Esophagus muscularis mucosa (tissue), 4 donors: ENCODE measurements around the gene SCARB2. TPM values are rescaled to one million over a fixed set of nuclear protein-coding genes. Genes with fewer than 3 reads are reported as not detected.
A peak's percentile ranks its signal among the peaks of the same experiment; 100 is the strongest.

Experiments
- DNase-seq: peaks from one replicate; pipeline ENCODE4 v3.0.0-alpha.2; 2017; ENCODE audit errors: extremely low spot score
- H3K27ac ChIP-seq, 4 donors: fragments of 200-600 bp; sonication (generic); replicated peaks in 1 of 4; 1 replicate in 3 of 4; 2 replicates in 1 of 4; pipeline ENCODE4 v1.5.1; 2016 to 2019; ENCODE audit warnings: mild to moderate bottlenecking in 1 of 4
- H3K27me3 ChIP-seq, 4 donors: fragments of 200-600 bp; sonication (generic); one replicate each; pipeline versions ENCODE4 v1.5.1 to v1.6.0; 2016 to 2019
- H3K36me3 ChIP-seq, 4 donors: fragments of 200-600 bp; sonication (generic); one replicate each; pipeline ENCODE4 v1.5.1; 2016 to 2019
- H3K4me1 ChIP-seq, 4 donors: fragments of 200-600 bp; sonication (generic); one replicate each; pipeline ENCODE4 v1.5.1; 2016 to 2019
- H3K4me3 ChIP-seq, 4 donors: fragments of 200-600 bp; sonication (generic); 1 replicate in 2 of 4; 2 replicates in 2 of 4; pipeline ENCODE4 v1.5.1; 2016 to 2019; ENCODE audit warnings: mild to moderate bottlenecking in 4 of 4, moderate library complexity in 1 of 4
- H3K9me3 ChIP-seq, 4 donors: fragments of 200-600 bp; sonication (generic); 1 replicate in 3 of 4; 2 replicates in 1 of 4; pipeline ENCODE4 v1.5.1; 2016 to 2019
- CTCF ChIP-seq, 3 experiments: fragments of 200-600 bp in 2 of 3; fragments of 450-650 bp in 1 of 3; sonication (generic) in 2 of 3; IDR thresholded peaks; one replicate each; pipeline ENCODE4 v1.5.1; 2017 to 2019; ENCODE audit warnings: antibody characterized with exemption in 3 of 3, mild to moderate bottlenecking in 2 of 3, moderate library complexity in 1 of 3
- EP300 ChIP-seq: sonication (generic); formaldehyde crosslinking; IDR thresholded peaks from one replicate; pipeline ENCODE4 v1.6.1; 2017; ENCODE audit warnings: antibody characterized with exemption
- POLR2A ChIP-seq: fragments of 450-650 bp; IDR thresholded peaks from one replicate; pipeline ENCODE4 v1.6.1; 2017; ENCODE audit warnings: antibody characterized with exemption, moderate library complexity, mild to moderate bottlenecking, low read depth
- POLR2AphosphoS5 ChIP-seq, 2 donors: sonication (generic); formaldehyde crosslinking; IDR thresholded peaks; one replicate each; pipeline ENCODE4 v1.6.1; 2017; ENCODE audit warnings: antibody characterized with exemption in 2 of 2
- WGBS: methylation state at CpG from one replicate; pipeline ENCODE4 v1.1.5; 2018; 5-methylcytosine and 5-hydroxymethylcytosine counted together
- intact Hi-C: fragments of 100-400 bp; cut with DNase I; formaldehyde crosslinking; loops from one replicate; pipeline ENCODE4 v1.15.1; 2023
- total RNA-seq, 4 donors: library from RNA; depleted of rRNA; stranded (reverse); fragments of >200 nt; gene quantifications; one replicate each; pipeline versions ENCODE4 v1.1.0 to v1.2.1, GENCODE V29; 2016

The SCARB2 gene
- total RNA-seq, 4 donors from 2014 or later: 89.3 to 118 (median 106) TPM

GRCh38 chr4:76195326-76195725, 18.3 kb downstream of the SCARB2 start:
- 78% methylated on average over 3 of the region's 3 CpGs for WGBS
- Histone ChIP-seq H3K4me3 (no peak overlapping the region), H3K4me1 (peaks cover 72 to 79% (median 73%) of the 10 kb centered on the region in 4 donors), H3K27ac (peak overlapping the region; percentile 7 to 73 (median 54)), H3K27me3 (no peaks in the 10 kb centered on the region), H3K36me3 (peaks cover 0 to 53% (median 41%) of the 10 kb centered on the region in 4 donors), H3K9me3 (no peaks in the 10 kb centered on the region)
- intact Hi-C loops: no loop called here
- TF ChIP-seq POLR2AphosphoS5 (IDR thresholded peaks at IDR 0.05) (no peak), POLR2A (no peak), CTCF (IDR thresholded peaks at IDR 0.05) (no peak), EP300 (no peak)
- DNase-seq: peak; percentile 53

DNA sequence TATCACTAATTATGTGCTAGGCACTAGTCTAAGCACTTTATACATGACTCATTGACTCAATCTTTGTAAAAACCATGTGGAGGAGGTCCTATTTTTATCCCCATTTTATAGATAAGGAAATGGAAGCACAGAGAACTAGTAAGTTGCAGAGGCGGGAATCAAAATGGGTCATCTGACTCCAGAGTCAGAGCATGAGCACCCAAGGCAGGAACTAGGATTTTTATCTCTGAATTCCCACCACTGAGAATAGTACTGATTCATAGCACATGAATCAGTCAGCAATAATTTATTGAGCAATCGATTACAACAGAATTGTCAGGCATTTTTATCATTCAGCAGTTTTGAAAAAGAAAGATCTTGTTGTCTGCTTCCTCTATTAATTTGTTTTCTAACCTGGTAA, 19.3 kb downstream of the SCARB2 start:
- intact Hi-C loops: no loop called here
- WGBS: 54% methylated on average over 2 of the region's 2 CpGs
- Histone ChIP-seq H3K36me3 (peaks cover 0 to 60% (median 41%) of the 10 kb centered on the region in 4 donors), H3K9me3 (no peaks in the 10 kb centered on the region), H3K4me1 (peaks cover 62 to 69% (median 66%) of the 10 kb centered on the region in 4 donors), H3K27ac (peak overlapping the region; percentile 48 to 73 (median 60)), H3K27me3 (no peaks in the 10 kb centered on the region), H3K4me3 (no peak overlapping the region)
- peak; percentile 39 for DNase-seq
- TF ChIP-seq POLR2AphosphoS5 (IDR thresholded peaks at IDR 0.05) (peak in 1 of 2 donors; percentile 58), CTCF (IDR thresholded peaks at IDR 0.05) (no peak)

GRCh38 chr4:76192236-76192635, 21.4 kb downstream of the SCARB2 start:
- peaks cover 54 to 66% (median 61%) of the 10 kb centered on the region in 4 donors for H3K4me1 ChIP-seq
- peaks cover 0 to 60% (median 41%) of the 10 kb centered on the region in 4 donors for H3K36me3 ChIP-seq
- no peak overlapping the region for H3K27ac ChIP-seq
- TF ChIP-seq CTCF (IDR thresholded peaks at IDR 0.05) (no peak), POLR2AphosphoS5 (IDR thresholded peaks at IDR 0.05) (no peak), POLR2A (no peak), EP300 (no peak)
- H3K9me3 ChIP-seq: no peaks in the 10 kb centered on the region
- 74% methylated on average over 2 of the region's 2 CpGs for WGBS
- intact Hi-C loops: no loop called here
- no peak overlapping the region for H3K4me3 ChIP-seq
- no peak for DNase-seq
- H3K27me3 ChIP-seq: no peaks in the 10 kb centered on the region

DNA sequence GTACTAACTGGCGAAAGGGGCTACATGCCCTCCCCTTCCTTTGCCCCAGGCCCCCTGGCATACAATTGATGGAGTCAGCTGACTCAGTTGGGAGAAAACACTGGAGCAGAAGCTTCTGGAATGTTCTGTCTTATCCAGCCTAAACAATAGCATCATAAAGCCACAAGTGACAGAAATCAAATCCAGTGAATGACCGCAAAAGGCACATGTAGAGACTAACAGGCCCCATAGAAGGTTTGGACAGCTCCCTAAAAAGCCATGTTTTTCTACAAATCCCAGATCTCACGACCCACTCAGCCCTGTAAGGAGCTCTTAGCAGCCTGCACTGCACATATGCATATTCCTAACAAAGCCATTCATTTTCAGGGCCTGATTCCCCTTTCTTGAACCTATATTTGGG, 25.1 kb downstream of the SCARB2 start:
- no peak overlapping the region for H3K4me3 ChIP-seq
- intact Hi-C loops: loop anchor here (10.0 kb wide), 1 partner anchor 316 kb away; no protein-coding TSS in a partner anchor
- H3K27ac ChIP-seq: peak overlapping the region in 1 of 4 donors; percentile 18
- TF ChIP-seq CTCF (IDR thresholded peaks at IDR 0.05) (no peak), POLR2A (no peak), EP300 (no peak), POLR2AphosphoS5 (IDR thresholded peaks at IDR 0.05) (no peak)
- 81% methylated on average over 3 of the region's 3 CpGs for WGBS
- no peaks in the 10 kb centered on the region for H3K27me3 ChIP-seq
- no peaks in the 10 kb centered on the region for H3K9me3 ChIP-seq
- DNase-seq: peak; percentile 29
- H3K4me1 ChIP-seq: peaks cover 28 to 45% (median 37%) of the 10 kb centered on the region in 4 donors
- H3K36me3 ChIP-seq: peaks cover 0 to 46% (median 33%) of the 10 kb centered on the region in 4 donors

DNA sequence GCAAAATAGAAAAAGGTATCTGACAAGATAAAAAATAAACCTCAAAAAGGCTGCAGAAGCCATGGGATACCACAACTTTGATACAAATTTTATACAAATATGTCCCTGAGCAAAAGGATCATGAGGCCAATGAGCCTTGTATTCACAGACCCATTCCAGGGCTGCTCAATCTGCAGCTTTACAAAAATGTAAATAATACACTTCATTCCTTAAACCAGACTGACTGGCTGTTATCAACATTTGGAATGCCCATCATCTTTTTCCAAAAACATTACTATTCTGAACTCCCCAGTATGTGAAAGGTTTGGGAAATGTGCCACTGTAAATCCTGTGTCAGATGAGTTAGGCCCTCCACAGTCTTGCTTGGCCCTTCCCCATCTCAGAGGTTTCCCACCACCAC, 25.5 kb downstream of the SCARB2 start:
- intact Hi-C loops: loop anchor here (10.0 kb wide), 1 partner anchor 317 kb away; no protein-coding TSS in a partner anchor
- Histone ChIP-seq H3K4me3 (no peak overlapping the region), H3K4me1 (peaks cover 29 to 46% (median 33%) of the 10 kb centered on the region in 4 donors), H3K36me3 (peaks cover 0 to 42% (median 28%) of the 10 kb centered on the region in 4 donors), H3K9me3 (no peaks in the 10 kb centered on the region), H3K27me3 (no peaks in the 10 kb centered on the region), H3K27ac (peak overlapping the region in 1 of 4 donors; percentile 18)
- no peak for DNase-seq
- no peak for TF ChIP-seq CTCF (IDR thresholded peaks at IDR 0.05)
- no peak for TF ChIP-seq EP300
- no peak for TF ChIP-seq POLR2AphosphoS5 (IDR thresholded peaks at IDR 0.05)
- TF ChIP-seq POLR2A: no peak
